GM12864 (cell line): ENCODE measurements around the gene TSEN15.
"Not testable (repeated sequence)": the region's sequence is repeated elsewhere in the genome, so short reads cannot be mapped to it uniquely, and the experiment has no call there.

Source experiments
- DNase-seq: peaks from one replicate; pipeline ENCODE4 v3.0.0-alpha.2; 2011; ENCODE audit warnings: low read depth
- H3K4me3 ChIP-seq: 2 replicates; pipeline ENCODE4 v1.5.1; 2011; ENCODE audit warnings: mild to moderate bottlenecking, low read depth, low read length, control low read depth
- CTCF ChIP-seq: IDR thresholded peaks from 2 replicates; pipeline ENCODE4 v1.5.1; 2011; ENCODE audit warnings: low read depth, mild to moderate bottlenecking, moderate library complexity, low read length, control low read depth, inconsistent platforms; ENCODE audit errors: missing control alignments

Gene TSEN15

GRCh38 chr1:184044603-184045376 lies 6.7 kb upstream of the TSEN15 start:
- H3K4me3 ChIP-seq, result no peak overlapping the region
- no peak for DNase-seq
- TF ChIP-seq CTCF, result no peak

GRCh38 chr1:184047541-184047940 lies 4.0 kb upstream of the TSEN15 start:
- DNase-seq, H3K4me3 ChIP-seq: not testable (repeated sequence)

GRCh38 chr1:184048561-184049240 lies 2.8 kb upstream of the TSEN15 start:
- no peak for TF ChIP-seq CTCF
- no peak for DNase-seq
- H3K4me3 ChIP-seq, result no peak overlapping the region

- no peak for DNase-seq
- H3K4me3 ChIP-seq, result no peak overlapping the region
- no peak for TF ChIP-seq CTCF
These were observed 2.2 kb upstream of the TSEN15 start for GRCh38 chr1:184049291-184049690.

- TF ChIP-seq CTCF, result no peak
- DNase-seq, result no peak
- H3K4me3 ChIP-seq, result no peak overlapping the region
These were observed 1.6 kb upstream of the TSEN15 start for GRCh38 chr1:184049836-184050468.

GRCh38 chr1:184050636-184051035 lies 894 bp upstream of the TSEN15 start:
- no peak for DNase-seq
- TF ChIP-seq CTCF, result no peak
- peak overlapping the region; percentile 100; the same call in 1 of the 2 replicates for H3K4me3 ChIP-seq

GRCh38 chr1:184051138-184051484 lies 419 bp upstream of the TSEN15 start:
- no peak for TF ChIP-seq CTCF
- H3K4me3 ChIP-seq, result peak overlapping the region; percentile 100
- DNase-seq, result no peak
